ENCODE measurements around the gene MAPKAP1. TPM values are rescaled to one million over a fixed set of nuclear protein-coding genes. Genes with fewer than 3 reads are reported as not detected.
A peak's percentile ranks its signal among the peaks of the same experiment; 100 is the strongest.

MAPKAP1 gene
- total and polyA plus RNA-seq, 8 donors: 49.5 to 89.5 (median 56.2) TPM

DNA sequence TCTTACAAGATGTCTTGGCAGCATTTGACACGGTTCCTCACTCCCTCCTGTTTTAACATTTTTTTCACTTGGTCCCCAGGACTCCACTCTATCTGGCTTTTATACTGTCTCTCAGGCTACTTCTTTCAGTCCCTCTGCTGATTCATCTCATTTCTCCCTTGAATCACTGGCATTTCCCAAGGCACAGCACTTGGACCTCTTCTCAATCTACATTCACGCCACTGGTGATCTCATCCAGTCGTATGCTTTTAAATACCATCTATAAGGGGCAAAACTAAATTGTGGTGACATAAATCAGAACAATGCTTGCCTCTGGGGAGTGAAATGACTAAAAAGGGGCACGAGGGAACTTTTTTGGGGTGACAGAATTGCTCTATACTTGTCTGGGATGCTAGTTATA is 47.1 kb downstream of the MAPKAP1 start:
- TF ChIP-seq, protein P1, sequence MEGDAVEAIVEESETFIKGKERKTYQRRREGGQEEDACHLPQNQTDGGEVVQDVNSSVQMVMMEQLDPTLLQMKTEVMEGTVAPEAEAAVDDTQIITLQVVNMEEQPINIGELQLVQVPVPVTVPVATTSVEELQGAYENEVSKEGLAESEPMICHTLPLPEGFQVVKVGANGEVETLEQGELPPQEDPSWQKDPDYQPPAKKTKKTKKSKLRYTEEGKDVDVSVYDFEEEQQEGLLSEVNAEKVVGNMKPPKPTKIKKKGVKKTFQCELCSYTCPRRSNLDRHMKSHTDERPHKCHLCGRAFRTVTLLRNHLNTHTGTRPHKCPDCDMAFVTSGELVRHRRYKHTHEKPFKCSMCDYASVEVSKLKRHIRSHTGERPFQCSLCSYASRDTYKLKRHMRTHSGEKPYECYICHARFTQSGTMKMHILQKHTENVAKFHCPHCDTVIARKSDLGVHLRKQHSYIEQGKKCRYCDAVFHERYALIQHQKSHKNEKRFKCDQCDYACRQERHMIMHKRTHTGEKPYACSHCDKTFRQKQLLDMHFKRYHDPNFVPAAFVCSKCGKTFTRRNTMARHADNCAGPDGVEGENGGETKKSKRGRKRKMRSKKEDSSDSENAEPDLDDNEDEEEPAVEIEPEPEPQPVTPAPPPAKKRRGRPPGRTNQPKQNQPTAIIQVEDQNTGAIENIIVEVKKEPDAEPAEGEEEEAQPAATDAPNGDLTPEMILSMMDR (IDR thresholded peaks at IDR 0.05): no peak
- Histone ChIP-seq H3K4me1 (peaks cover 0 to 6% of the 10 kb centered on the region in 2 donors), H3K27me3 (no peaks in the 10 kb centered on the region), H3K36me3 (no peaks in the 10 kb centered on the region), H3K9me3 (no peaks in the 10 kb centered on the region), H3K4me3 (no peak overlapping the region), H3K27ac (no peak overlapping the region)
- ATAC-seq (no peak), DNase-seq (no peak)
- intact Hi-C loops (cut with DNase I): no loop called here

DNA sequence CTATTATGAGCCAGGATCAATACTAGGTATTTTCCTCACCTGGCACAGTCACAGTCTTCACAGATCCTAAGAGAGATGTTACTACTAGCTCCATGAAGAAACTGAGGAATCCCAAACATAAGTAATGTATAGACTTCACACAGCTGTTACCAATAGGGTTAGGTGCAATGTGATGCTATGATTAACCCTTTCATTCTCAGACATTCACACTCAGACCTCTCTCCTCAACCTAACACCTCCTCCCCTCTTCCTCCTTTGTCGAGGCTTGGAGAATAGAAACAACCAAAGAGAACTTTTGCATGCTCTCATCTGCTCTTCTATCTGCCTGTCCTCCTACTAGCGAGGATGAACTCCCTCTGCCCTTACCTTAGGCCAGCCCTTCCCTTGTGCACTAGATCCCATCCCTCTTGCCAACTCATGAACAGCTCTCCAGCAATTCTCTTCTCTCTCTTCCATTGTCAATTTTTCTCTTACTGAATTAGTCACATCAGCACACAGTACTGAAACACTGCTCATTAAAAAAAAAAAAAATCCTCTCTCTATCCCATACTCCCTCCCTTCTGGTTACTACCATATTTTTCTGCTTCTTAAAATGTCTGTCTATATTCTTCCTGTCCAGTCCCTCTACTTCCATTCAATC is 47.7 kb downstream of the MAPKAP1 start:
- DNase-seq: no peak
- intact Hi-C loops (cut with DNase I): no loop called here
- no peak for ATAC-seq
- Histone ChIP-seq H3K4me3 (no peak overlapping the region), H3K4me1 (peaks cover 0 to 6% of the 10 kb centered on the region in 2 donors), H3K9me3 (no peaks in the 10 kb centered on the region), H3K27ac (no peak overlapping the region), H3K27me3 (no peaks in the 10 kb centered on the region), H3K36me3 (no peaks in the 10 kb centered on the region)
- TF ChIP-seq, protein P1 (IDR thresholded peaks at IDR 0.05): no peak

DNA sequence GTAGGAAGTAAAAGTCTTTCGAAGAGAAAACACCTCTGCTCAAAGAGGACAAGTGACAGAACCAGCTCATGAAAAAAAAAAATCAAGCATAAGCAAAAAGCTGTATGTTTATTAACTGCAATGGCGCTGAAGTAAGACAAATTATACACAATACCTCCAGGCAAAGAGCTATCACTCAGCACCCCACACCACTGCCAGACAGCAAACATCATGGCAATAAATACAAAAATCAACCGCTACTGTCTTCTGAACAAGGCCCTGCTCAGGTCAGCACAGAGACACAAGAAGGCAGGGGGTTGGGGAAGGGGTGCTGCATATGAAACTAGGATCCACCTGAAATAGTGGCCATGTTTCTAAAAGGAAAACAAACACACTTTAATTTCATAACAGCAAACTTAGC is 50.4 kb downstream of the MAPKAP1 start:
- H3K27ac ChIP-seq: peak overlapping the region in 1 of 2 donors; percentile 9
- peaks cover 0 to under 1% of the 10 kb centered on the region in 2 donors for H3K36me3 ChIP-seq
- peaks cover 0 to 20% of the 10 kb centered on the region in 2 donors for H3K4me1 ChIP-seq
- TF ChIP-seq, protein P1 (IDR thresholded peaks at IDR 0.05): no peak
- H3K9me3 ChIP-seq: no peaks in the 10 kb centered on the region
- intact Hi-C loops (cut with DNase I): no loop called here
- DNase-seq (no peak), ATAC-seq (no peak)
- no peak overlapping the region for H3K4me3 ChIP-seq
- H3K27me3 ChIP-seq: no peaks in the 10 kb centered on the region

DNA sequence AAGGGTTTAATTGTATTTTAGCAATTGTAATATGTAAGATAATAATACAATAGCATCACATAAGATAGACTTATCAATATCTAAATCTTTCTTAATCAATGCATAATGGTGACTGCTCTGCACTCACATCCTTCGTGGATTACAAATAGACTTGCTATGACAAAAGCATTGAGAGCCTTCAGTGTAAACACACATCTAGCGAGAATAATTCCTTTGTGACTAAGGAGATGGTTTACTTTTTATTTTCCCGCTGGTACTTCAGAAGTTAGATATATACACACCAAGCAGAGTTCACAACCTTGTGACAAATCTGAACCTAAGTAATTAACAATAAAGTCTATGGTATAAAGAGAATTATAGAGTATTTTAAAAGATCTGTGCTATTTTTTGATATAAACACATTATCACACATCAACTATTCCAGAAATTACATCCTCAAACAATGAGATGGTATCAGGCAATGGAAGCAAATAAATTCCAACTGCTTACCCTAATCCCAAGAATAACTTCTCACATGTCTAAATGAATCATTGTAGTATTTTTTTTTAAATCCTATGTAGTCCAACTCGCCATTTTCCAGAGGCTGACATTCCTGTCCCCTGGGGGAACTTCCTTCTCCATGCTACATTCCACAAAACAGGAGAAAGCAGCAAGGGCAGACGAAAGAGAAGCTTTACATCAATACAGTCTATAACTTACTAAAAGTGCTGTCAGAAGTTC is 51.2 kb downstream of the MAPKAP1 start:
- Histone ChIP-seq H3K4me3 (no peak overlapping the region), H3K27ac (peak overlapping the region in 1 of 2 donors; percentile 9), H3K9me3 (no peaks in the 10 kb centered on the region), H3K4me1 (peaks cover 0 to 27% of the 10 kb centered on the region in 2 donors), H3K27me3 (no peaks in the 10 kb centered on the region), H3K36me3 (peaks cover 0 to 3% of the 10 kb centered on the region in 2 donors)
- intact Hi-C loops (cut with DNase I): no loop called here
- TF ChIP-seq, protein P1 (IDR thresholded peaks at IDR 0.05): no peak
- ATAC-seq (no peak), DNase-seq (no peak)

DNA sequence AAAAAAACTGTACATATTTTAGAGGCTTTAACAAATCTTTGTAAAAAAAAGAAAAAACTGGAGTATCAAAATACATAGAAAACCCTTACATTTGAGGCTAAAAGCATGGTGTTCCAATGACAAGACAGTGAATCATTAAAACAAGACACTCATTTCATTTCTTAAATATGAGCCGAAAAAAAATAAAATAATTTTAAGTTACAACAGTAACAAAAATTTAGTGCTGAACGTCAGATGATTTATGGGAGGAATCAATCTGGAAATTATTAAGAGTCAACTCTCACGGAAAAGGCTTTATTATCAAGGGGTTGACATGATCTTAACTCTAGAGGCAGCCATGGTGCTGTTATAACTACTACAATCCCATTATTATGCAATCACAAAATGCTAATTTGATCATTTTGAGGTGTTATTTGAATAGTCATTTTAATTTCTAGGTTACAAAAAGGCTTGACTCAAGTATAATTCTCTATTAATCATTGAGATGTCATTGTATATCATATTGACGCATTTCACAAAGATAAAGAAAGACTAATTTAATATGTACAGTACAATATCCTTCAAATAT is 51.9 kb downstream of the MAPKAP1 start:
- no peaks in the 10 kb centered on the region for H3K27me3 ChIP-seq
- intact Hi-C loops (cut with DNase I): no loop called here
- H3K36me3 ChIP-seq: peaks cover 0 to 3% of the 10 kb centered on the region in 2 donors
- DNase-seq: no peak
- no peak overlapping the region for H3K27ac ChIP-seq
- peaks cover 0 to 34% of the 10 kb centered on the region in 2 donors for H3K4me1 ChIP-seq
- TF ChIP-seq, protein P1 (IDR thresholded peaks at IDR 0.05): no peak
- ATAC-seq: no peak
- H3K4me3 ChIP-seq: no peak overlapping the region
- no peaks in the 10 kb centered on the region for H3K9me3 ChIP-seq
